ENCODE data around the gene TXNRD2. TPM values are rescaled to one million over a fixed set of nuclear protein-coding genes. Genes with fewer than 3 reads are reported as not detected.

Gene TXNRD2
- total and polyA plus RNA-seq, 2 experiments from 2014 or later, result 11.2 to 12.4 TPM

GRCh38 chr22:19878461-19879245 is 63.0 kb downstream of the TXNRD2 start:
- H3K4me1 Mint-ChIP-seq, result peaks cover 32% of the 10 kb centered on the region

More at GRCh38 chr22:19878461-19879245, 63.0 kb downstream of the TXNRD2 start:
- no peak for ATAC-seq
- no peaks in the 10 kb centered on the region; the same call in 2 of the 3 replicates for H3K36me3 Mint-ChIP-seq (ENCODE audit: low read depth)
- H3K27ac ChIP-seq (ENCODE audit: low read depth), result no peak overlapping the region
- H3K4me3 Mint-ChIP-seq, result peak overlapping the region; percentile 11; the same call in 1 of the 3 replicates
- H3K27ac Mint-ChIP-seq, result no peak overlapping the region; the same call in 1 of the 2 replicates
- H4K20me1 ChIP-seq (replicated peaks; ENCODE audit: insufficient read depth), result no peaks in the 10 kb centered on the region
- no peak overlapping the region for H2AFZ ChIP-seq
- peaks cover 18% of the 10 kb centered on the region for H3K4me1 ChIP-seq (ENCODE audit: insufficient read depth)
- H3K9me2 ChIP-seq (ENCODE audit: insufficient read depth), result no peaks in the 10 kb centered on the region
- H3K36me3 ChIP-seq (ENCODE audit: insufficient read depth), result no peaks in the 10 kb centered on the region
- peaks cover 18% of the 10 kb centered on the region for H3K27me3 Mint-ChIP-seq (ENCODE audit: insufficient read depth, low read depth, poor library complexity)
- TF ChIP-seq ETS1 (IDR thresholded peaks at IDR 0.05) (no peak), CREB1 (CRISPR knock-in tag; IDR thresholded peaks at IDR 0.05; ENCODE audit: low read depth) (no peak), NANOG (IDR thresholded peaks at IDR 0.05; ENCODE audit: borderline replicate concordance) (no peak), REST (IDR thresholded peaks at IDR 0.05; ENCODE audit: unreplicated experiment) (no peak), JUNB (IDR thresholded peaks at IDR 0.05; ENCODE audit: unreplicated experiment) (no peak), EZH2 (IDR thresholded peaks at IDR 0.05; ENCODE audit: low read depth, unreplicated experiment) (no peak), ZNF462 (CRISPR knock-in tag; IDR thresholded peaks at IDR 0.05) (no peak), ZNF331 (CRISPR knock-in tag; IDR thresholded peaks at IDR 0.05; ENCODE audit: low read depth) (no peak), CTCF (conservative IDR thresholded peaks at IDR 0.05; ENCODE audit: low read depth in 2 of 2) (no peak), EZH2phosphoT487 (IDR thresholded peaks at IDR 0.05; ENCODE audit: unreplicated experiment) (no peak), ZNF114 (CRISPR knock-in tag; IDR thresholded peaks at IDR 0.05) (no peak), STAT1 (IDR thresholded peaks at IDR 0.05; ENCODE audit: unreplicated experiment) (no peak), POLR2AphosphoS5 (IDR thresholded peaks at IDR 0.05; ENCODE audit: low read depth) (no peak)
- H3K4me2 ChIP-seq, result no peak overlapping the region
- no peaks in the 10 kb centered on the region for H3K9me3 Mint-ChIP-seq
- no peaks in the 10 kb centered on the region for H3K79me2 ChIP-seq (replicated peaks; ENCODE audit: insufficient read depth)
- H3K4me3 ChIP-seq, result no peak overlapping the region
- H3K27me3 ChIP-seq (ENCODE audit: insufficient read depth), result no peaks in the 10 kb centered on the region
- DNase-seq (ENCODE audit: low spot score), result no peak
- peaks cover 4% of the 10 kb centered on the region for H3F3A ChIP-seq (replicated peaks; ENCODE audit: low read depth)
